Endothelial cell of umbilical vein (primary cell): Measurements from ENCODE around the gene GJA9. TPM values are rescaled to one million over a fixed set of nuclear protein-coding genes. Genes with fewer than 3 reads are reported as not detected.

Experiments used
- BruUV-seq: library from RNA; stranded (reverse); fragments of 400-500 nt; replicated peaks from 2 replicates; lab custom pipeline; 2021; lab: Mats Ljungman, UMichigan
- CTCF ChIA-PET: fragments of 300-600, 350-600 bp; sonication (Branson Sonifier 250); formaldehyde crosslinking; loops from one replicate; lab custom pipeline; 2021; ENCODE audit warnings: antibody characterized with exemption, inconsistent platforms; lab: Charles Lee
- POLR2A ChIA-PET: fragments of 300-600, 350-600 bp; sonication (Branson Sonifier 250); formaldehyde crosslinking; loops from one replicate; lab custom pipeline; 2021; ENCODE audit warnings: antibody characterized with exemption, inconsistent platforms; lab: Charles Lee
- DNase-seq: peaks from one replicate; pipeline ENCODE4 v3.0.0-alpha.2; 2011; ENCODE audit warnings: low read depth, low spot score
- FAIRE-seq: peaks from 2 replicates; lab custom pipeline; 2011; peaks lifted over from hg19 to GRCh38; lab: Jason Lieb, UNC
- H2AFZ ChIP-seq: 2 replicates; pipeline ENCODE4 v1.6.0; 2012; ENCODE audit warnings: low read depth, low read length, control low read depth, inconsistent platforms
- H3K27ac ChIP-seq: 2 replicates; pipeline ENCODE4 v1.5.1; 2011; ENCODE audit warnings: low read depth, mild to moderate bottlenecking, control low read depth, low read length, moderate library complexity; ENCODE audit not compliant: insufficient read depth
- H3K27me3 ChIP-seq, 2 experiments: 2 replicates each; pipeline versions ENCODE4 v1.6.0 to v1.6.1; 2011; ENCODE audit warnings: low read length in 2 of 2, mixed read lengths in 1 of 2; ENCODE audit not compliant: control insufficient read depth in 2 of 2, insufficient read depth in 2 of 2
- H3K36me3 ChIP-seq, 2 experiments: 2 replicates in 1 of 2; 3 replicates in 1 of 2; pipeline ENCODE4 v1.5.1; 2011; ENCODE audit warnings: low read length in 2 of 2, mild to moderate bottlenecking in 1 of 2, moderate library complexity in 1 of 2; ENCODE audit not compliant: control insufficient read depth in 2 of 2, insufficient read depth in 2 of 2; ENCODE audit errors: extremely low read depth in 1 of 2
- H3K4me1 ChIP-seq: 3 replicates; pipeline ENCODE4 v1.5.1; 2011; ENCODE audit warnings: mild to moderate bottlenecking, low read length; ENCODE audit not compliant: control insufficient read depth, insufficient read depth; ENCODE audit errors: extremely low read depth
- H3K4me2 ChIP-seq: 2 replicates; pipeline ENCODE4 v1.6.1; 2011; ENCODE audit warnings: low read length, control low read depth, mixed read lengths; ENCODE audit not compliant: insufficient read depth
- H3K4me3 ChIP-seq, 3 experiments: fragments of 200-600 bp in 1 of 3; sonication (generic), shearing (Covaris generic) in 1 of 3; replicated peaks in 1 of 3; 2 replicates each; pipeline ENCODE4 v1.5.1; 2011 to 2016; ENCODE audit warnings: control low read depth in 3 of 3, low read length in 3 of 3, mild to moderate bottlenecking in 2 of 3, inconsistent platforms in 1 of 3, low read depth in 1 of 3, moderate library complexity in 1 of 3; ENCODE audit not compliant: insufficient read depth in 1 of 3
- H3K79me2 ChIP-seq: 2 replicates; pipeline ENCODE4 v1.6.0; 2012; ENCODE audit warnings: low read length, inconsistent platforms; ENCODE audit not compliant: control insufficient read depth, insufficient read depth
- H3K9ac ChIP-seq: replicated peaks from 2 replicates; pipeline ENCODE3; 2011; ENCODE audit warnings: low read length, control low read depth; ENCODE audit not compliant: insufficient read depth; ENCODE audit errors: extremely low read depth
- H3K9me1 ChIP-seq: replicated peaks from 3 replicates; pipeline ENCODE4 v1.6.0; 2011; ENCODE audit warnings: mild to moderate bottlenecking, low read length; ENCODE audit not compliant: control insufficient read depth, insufficient read depth; ENCODE audit errors: extremely low read depth
- H3K9me3 ChIP-seq: replicated peaks from 2 replicates; pipeline ENCODE4 v1.5.1; 2012; ENCODE audit warnings: low read length, inconsistent platforms; ENCODE audit not compliant: control insufficient read depth, insufficient read depth
- H4K20me1 ChIP-seq: replicated peaks from 2 replicates; pipeline ENCODE3; 2011; ENCODE audit warnings: mild to moderate bottlenecking, low read length; ENCODE audit not compliant: control insufficient read depth, insufficient read depth; ENCODE audit errors: extremely low read depth
- EZH2 ChIP-seq: IDR thresholded peaks from 2 replicates; pipeline ENCODE4 v1.6.1; 2012; ENCODE audit warnings: borderline replicate concordance, low read depth, mild to moderate bottlenecking, moderate library complexity, low read length, inconsistent platforms; ENCODE audit not compliant: severe bottlenecking
- FOS ChIP-seq: IDR thresholded peaks from 2 replicates; pipeline ENCODE4 v1.6.1; 2011; ENCODE audit warnings: mild to moderate bottlenecking, low read length, moderate library complexity, borderline replicate concordance; ENCODE audit not compliant: insufficient read depth
- GATA2 ChIP-seq: IDR thresholded peaks from 2 replicates; pipeline ENCODE4 v1.7.0; 2011; ENCODE audit warnings: low read depth, mild to moderate bottlenecking, moderate library complexity, mixed read lengths, low read length; ENCODE audit not compliant: insufficient read length, insufficient read depth
- JUN ChIP-seq: IDR thresholded peaks from 2 replicates; pipeline ENCODE4 v1.6.1; 2011; ENCODE audit warnings: borderline replicate concordance, low read depth; ENCODE audit not compliant: insufficient read length, insufficient read depth
- MAX ChIP-seq: IDR thresholded peaks from 2 replicates; pipeline ENCODE4 v1.6.1; 2011; ENCODE audit not compliant: insufficient read depth, insufficient read length
- MYC ChIP-seq: IDR thresholded peaks from one replicate; pipeline ENCODE4 v1.6.1; 2011; ENCODE audit warnings: mild to moderate bottlenecking, low read depth, low read length
- POLR2A ChIP-seq: IDR thresholded peaks from 2 replicates; pipeline ENCODE4 v1.6.1; 2012; ENCODE audit warnings: low read depth, mild to moderate bottlenecking, control low read depth, low read length
- POLR2AphosphoS5 ChIP-seq: IDR thresholded peaks from 2 replicates; pipeline ENCODE4 v1.6.1; 2012; ENCODE audit warnings: low read depth, mild to moderate bottlenecking, control low read depth, low read length, moderate library complexity; ENCODE audit not compliant: insufficient read depth
- dilution Hi-C: fragments of 300-500 bp; cut with MboI; formaldehyde crosslinking; loops from one replicate; pipeline ENCODE4 v1.15.0; 2019; ENCODE audit warnings: low sequenced_read_pairs; ENCODE audit not compliant: extremely low pct_ligation_motif_present
- intact Hi-C: fragments of 100-400 bp; cut with micrococcal nuclease; formaldehyde crosslinking; loops from one replicate; pipeline ENCODE4 v1.10.0; 2022
- polyA plus RNA-seq, 4 experiments: library from polyadenylated mRNA; depleted of rRNA in 3 of 4; stranded (reverse) in 3 of 4; unstranded in 1 of 4; fragments of >200 nt; gene quantifications; 2 replicates each; pipeline versions ENCODE4 v1.2.1 to v1.2.3, GENCODE V29; 2011 to 2012; ENCODE audit warnings: missing spikeins in 1 of 4
- total RNA-seq: library from RNA; stranded (reverse); gene quantifications from 2 replicates; pipeline ENCODE4 v1.2.3, GENCODE V29; 2021
- TF ChIP-seq, protein P1 (sequence below), 2 donors: IDR thresholded peaks; 1 replicate in 1 of 2; 2 replicates in 1 of 2; pipeline ENCODE4 v1.5.1; 2011; ENCODE audit warnings: low read length in 2 of 2, mild to moderate bottlenecking in 2 of 2, moderate library complexity in 2 of 2, control low read depth in 1 of 2, inconsistent platforms in 1 of 2, low read depth in 1 of 2; ENCODE audit not compliant: insufficient read depth in 1 of 2; ENCODE audit errors: extremely low read depth in 1 of 2

GJA9 gene
- total and polyA plus RNA-seq, 2 donors (not counting 3 experiments of a cell fraction or from before 2014, with no cell fraction given), result not detected

GRCh38 chr1:38875811-38876210, 5.6 kb downstream of the GJA9 start:
- H3K27me3 ChIP-seq, result no peaks in the 10 kb centered on the region
- H3K4me3 ChIP-seq, result no peak overlapping the region
- no peak overlapping the region for H3K9ac ChIP-seq
- peaks cover 12% of the 10 kb centered on the region for H3K4me1 ChIP-seq
- peaks cover 8% of the 10 kb centered on the region for H3K79me2 ChIP-seq
- TF ChIP-seq POLR2A, result no peak
- TF ChIP-seq EZH2, result no peak
- no peak for TF ChIP-seq POLR2AphosphoS5
- TF ChIP-seq JUN, result no peak
- TF ChIP-seq MYC, result no peak
- no peak for TF ChIP-seq GATA2
- TF ChIP-seq FOS, result no peak
- no peak for TF ChIP-seq MAX
- TF ChIP-seq, protein P1, sequence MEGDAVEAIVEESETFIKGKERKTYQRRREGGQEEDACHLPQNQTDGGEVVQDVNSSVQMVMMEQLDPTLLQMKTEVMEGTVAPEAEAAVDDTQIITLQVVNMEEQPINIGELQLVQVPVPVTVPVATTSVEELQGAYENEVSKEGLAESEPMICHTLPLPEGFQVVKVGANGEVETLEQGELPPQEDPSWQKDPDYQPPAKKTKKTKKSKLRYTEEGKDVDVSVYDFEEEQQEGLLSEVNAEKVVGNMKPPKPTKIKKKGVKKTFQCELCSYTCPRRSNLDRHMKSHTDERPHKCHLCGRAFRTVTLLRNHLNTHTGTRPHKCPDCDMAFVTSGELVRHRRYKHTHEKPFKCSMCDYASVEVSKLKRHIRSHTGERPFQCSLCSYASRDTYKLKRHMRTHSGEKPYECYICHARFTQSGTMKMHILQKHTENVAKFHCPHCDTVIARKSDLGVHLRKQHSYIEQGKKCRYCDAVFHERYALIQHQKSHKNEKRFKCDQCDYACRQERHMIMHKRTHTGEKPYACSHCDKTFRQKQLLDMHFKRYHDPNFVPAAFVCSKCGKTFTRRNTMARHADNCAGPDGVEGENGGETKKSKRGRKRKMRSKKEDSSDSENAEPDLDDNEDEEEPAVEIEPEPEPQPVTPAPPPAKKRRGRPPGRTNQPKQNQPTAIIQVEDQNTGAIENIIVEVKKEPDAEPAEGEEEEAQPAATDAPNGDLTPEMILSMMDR (IDR thresholded peaks at IDR 0.05; ENCODE audit: extremely low read depth in 1 of 2, insufficient read depth in 1 of 2, low read depth in 1 of 2, low read length in 2 of 2), result no peak
- no TSS peak for BruUV-seq
- ChIA-PET CTCF (interaction anchor here (1.6 kb wide), 1 partner anchor 216 kb away, joined by 4 read pairs; no protein-coding TSS in a partner anchor), POLR2A (no interaction called here)
- H3K4me2 ChIP-seq, result no peak overlapping the region
- FAIRE-seq, result no peak
- H3K36me3 ChIP-seq, result no peaks in the 10 kb centered on the region
- DNase-seq, result no peak
- no peaks in the 10 kb centered on the region for H3K9me3 ChIP-seq
- intact Hi-C loops, result no loop called here
- H3K27ac ChIP-seq, result no peak overlapping the region
- H3K9me1 ChIP-seq, result no peaks in the 10 kb centered on the region
- no peaks in the 10 kb centered on the region for H4K20me1 ChIP-seq
- H2AFZ ChIP-seq, result no peak overlapping the region
- dilution Hi-C loops, result no loop called here
